ENCODE data around the gene CENPF.

CENPF gene

DNA sequence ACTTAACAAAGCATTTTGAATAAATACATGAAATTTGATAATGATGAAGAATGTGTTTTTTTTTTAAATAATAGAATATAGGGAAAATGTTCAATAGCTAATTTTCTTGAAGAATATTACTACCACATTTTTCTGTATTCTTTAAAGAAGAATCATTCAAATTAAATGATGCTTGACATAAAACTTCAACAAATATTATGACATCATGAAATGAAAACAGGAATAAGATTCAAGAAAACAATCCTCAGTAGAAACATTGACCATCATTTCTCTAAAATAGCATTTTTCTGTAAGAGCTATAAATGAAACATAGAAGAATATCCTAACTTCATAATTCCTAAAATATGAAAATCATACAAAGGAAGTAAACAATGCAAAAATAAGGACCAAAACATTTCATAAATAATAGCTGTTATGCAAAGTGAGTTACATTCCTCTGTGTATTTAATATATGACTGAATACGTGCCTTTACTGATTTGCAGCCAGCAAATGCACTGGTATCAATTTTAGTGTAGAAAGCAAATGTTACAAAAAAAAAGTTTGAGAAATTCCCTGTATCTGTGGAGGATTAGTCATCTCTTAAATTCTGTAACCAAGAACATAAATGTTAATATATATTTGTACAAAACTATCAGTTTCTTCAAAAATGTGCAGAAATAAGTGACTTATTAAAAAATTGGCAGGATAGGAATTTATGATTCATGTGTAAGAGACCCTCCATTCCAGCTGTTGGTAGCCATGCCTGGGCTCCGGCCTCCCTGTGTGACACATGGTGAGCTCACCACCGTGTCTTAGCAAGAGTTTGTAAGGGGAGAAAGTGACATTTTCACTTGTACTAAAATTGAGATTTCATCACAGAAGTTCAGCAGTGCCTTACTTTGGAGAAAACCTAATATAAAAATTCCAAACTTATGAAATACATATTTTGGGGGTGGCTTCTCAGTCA is 36.6 kb upstream of the CENPF start:
- no peaks in the 10 kb centered on the region for H3K9me3 Mint-ChIP-seq
- TF ChIP-seq, protein P1, sequence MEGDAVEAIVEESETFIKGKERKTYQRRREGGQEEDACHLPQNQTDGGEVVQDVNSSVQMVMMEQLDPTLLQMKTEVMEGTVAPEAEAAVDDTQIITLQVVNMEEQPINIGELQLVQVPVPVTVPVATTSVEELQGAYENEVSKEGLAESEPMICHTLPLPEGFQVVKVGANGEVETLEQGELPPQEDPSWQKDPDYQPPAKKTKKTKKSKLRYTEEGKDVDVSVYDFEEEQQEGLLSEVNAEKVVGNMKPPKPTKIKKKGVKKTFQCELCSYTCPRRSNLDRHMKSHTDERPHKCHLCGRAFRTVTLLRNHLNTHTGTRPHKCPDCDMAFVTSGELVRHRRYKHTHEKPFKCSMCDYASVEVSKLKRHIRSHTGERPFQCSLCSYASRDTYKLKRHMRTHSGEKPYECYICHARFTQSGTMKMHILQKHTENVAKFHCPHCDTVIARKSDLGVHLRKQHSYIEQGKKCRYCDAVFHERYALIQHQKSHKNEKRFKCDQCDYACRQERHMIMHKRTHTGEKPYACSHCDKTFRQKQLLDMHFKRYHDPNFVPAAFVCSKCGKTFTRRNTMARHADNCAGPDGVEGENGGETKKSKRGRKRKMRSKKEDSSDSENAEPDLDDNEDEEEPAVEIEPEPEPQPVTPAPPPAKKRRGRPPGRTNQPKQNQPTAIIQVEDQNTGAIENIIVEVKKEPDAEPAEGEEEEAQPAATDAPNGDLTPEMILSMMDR (IDR thresholded peaks at IDR 0.05; ENCODE audit: unreplicated experiment in 3 of 3), result no peak
- H3K27me3 Mint-ChIP-seq (ENCODE audit: low read depth), result peaks cover 3% of the 10 kb centered on the region
- H3K4me1 Mint-ChIP-seq, result no peaks in the 10 kb centered on the region
- no peaks in the 10 kb centered on the region for H3K36me3 Mint-ChIP-seq (ENCODE audit: low read depth)
- H3K27ac Mint-ChIP-seq, result peak overlapping the region in 1 of 3 experiments; percentile 38
- no peak overlapping the region for H3K4me3 Mint-ChIP-seq

DNA sequence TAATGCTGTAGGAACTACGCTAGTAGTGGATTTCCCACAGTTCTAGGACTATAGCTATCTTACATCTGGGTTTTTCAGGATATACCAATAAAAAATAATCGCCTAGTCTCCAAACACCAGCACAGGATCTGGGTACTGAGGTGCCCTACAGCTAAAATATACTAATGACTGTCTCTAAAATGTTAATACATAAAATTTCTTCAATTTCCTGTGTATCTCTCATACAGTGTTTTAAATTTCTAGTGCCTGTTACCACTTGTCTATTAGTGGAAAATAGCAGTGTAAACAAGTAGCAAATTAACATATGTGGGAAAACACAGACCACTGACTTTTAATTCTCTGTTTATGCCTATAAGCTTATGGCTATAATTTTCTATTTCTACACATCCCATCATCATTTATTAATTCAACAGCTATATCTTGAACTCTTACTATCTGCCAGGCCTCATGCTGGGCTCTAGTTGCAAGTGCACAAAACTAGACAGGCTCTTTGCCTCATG is 35.5 kb upstream of the CENPF start:
- no peaks in the 10 kb centered on the region for H3K36me3 Mint-ChIP-seq (ENCODE audit: low read depth)
- TF ChIP-seq, protein P1 (IDR thresholded peaks at IDR 0.05; ENCODE audit: unreplicated experiment in 3 of 3), result no peak
- peaks cover 3% of the 10 kb centered on the region for H3K27me3 Mint-ChIP-seq (ENCODE audit: low read depth)
- H3K9me3 Mint-ChIP-seq, result no peaks in the 10 kb centered on the region
- H3K4me1 Mint-ChIP-seq, result no peaks in the 10 kb centered on the region
- peak overlapping the region in 1 of 3 experiments; percentile 15 for H3K27ac Mint-ChIP-seq
- no peak overlapping the region for H3K4me3 Mint-ChIP-seq

DNA sequence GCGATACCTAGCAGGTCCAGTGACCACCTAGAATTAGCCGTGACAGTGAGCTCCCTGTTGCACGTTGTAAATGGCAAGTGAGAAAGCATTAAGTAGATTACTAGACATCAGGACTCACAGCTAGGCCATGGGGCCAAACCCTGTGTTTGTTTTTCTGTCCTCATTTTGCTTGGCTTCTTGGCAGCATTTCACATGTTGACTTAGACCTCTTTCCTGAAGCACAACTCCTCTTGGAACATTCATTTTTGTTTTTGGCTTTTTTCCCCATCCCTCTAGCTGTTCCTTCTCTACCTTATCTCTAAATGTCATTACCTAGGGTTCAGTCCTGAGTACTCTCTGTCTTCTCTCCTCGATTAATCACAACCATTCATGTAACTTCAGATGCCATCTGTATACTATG is 34.7 kb upstream of the CENPF start:
- Mint-ChIP-seq H3K27ac (no peak overlapping the region), H3K4me1 (peaks cover 2% of the 10 kb centered on the region), H3K27me3 (ENCODE audit: low read depth) (peaks cover 3% of the 10 kb centered on the region), H3K4me3 (no peak overlapping the region), H3K36me3 (ENCODE audit: low read depth) (no peaks in the 10 kb centered on the region), H3K9me3 (no peaks in the 10 kb centered on the region)
- TF ChIP-seq, protein P1 (IDR thresholded peaks at IDR 0.05; ENCODE audit: unreplicated experiment in 3 of 3), result no peak

DNA sequence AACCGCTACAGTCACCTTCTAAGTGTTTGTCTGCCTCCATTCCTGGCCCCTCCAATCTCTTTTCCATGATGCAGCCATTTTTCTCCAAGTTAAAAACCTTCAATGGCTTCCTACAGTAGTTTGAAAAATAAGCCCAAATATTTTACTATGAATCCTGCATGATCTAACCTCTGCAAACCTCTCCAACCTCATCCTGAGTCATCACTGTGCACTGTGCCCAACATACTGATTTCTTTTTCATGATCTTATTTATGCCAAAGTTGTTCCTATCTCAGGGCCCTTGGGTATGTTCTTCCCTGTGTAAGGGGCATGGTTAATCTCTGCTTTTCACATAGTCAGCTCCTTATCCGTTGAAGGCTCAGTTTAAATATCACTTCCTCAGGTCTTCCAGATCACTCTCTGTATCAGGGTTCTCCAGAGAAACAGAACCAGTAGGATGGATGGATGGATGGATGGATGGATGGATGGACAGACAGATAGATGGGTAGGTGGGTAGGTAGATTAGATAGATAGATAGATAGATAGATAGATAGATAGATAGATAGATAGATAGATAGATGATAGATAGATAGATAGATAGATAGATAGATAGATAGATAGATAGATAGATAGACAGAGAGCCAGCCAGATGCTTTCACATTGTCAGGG is 33.5 kb upstream of the CENPF start:
- Mint-ChIP-seq H3K36me3 (ENCODE audit: low read depth) (no peaks in the 10 kb centered on the region), H3K4me3 (no peak overlapping the region), H3K27ac (no peak overlapping the region), H3K4me1 (peaks cover 4% of the 10 kb centered on the region), H3K27me3 (ENCODE audit: low read depth) (peaks cover 3% of the 10 kb centered on the region), H3K9me3 (peaks cover 2% of the 10 kb centered on the region)
- TF ChIP-seq, protein P1 (IDR thresholded peaks at IDR 0.05; ENCODE audit: unreplicated experiment in 3 of 3), result no peak

DNA sequence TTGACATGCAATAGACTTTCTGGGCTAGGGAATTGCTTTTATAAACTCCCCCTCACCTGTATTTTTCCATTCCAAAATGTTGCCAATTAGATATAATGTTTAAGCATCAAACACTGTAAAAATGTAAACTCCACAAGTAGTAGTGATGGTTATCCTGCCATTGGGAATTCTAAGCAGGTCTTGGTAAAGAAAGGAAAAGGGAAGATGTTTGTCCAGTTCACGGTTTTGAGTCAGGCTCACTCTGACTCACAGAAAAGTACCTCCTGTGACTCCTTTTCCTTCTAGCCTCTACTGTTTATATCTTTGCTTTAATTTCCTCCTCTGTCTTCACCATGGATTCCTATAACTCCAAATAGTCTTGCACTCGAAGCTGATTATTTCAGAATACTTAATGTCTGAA is 32.6 kb upstream of the CENPF start:
- Mint-ChIP-seq H3K36me3 (ENCODE audit: low read depth) (no peaks in the 10 kb centered on the region), H3K27ac (no peak overlapping the region), H3K4me1 (peaks cover 4% of the 10 kb centered on the region), H3K9me3 (peaks cover 3% of the 10 kb centered on the region), H3K4me3 (no peak overlapping the region), H3K27me3 (ENCODE audit: low read depth) (peaks cover 3% of the 10 kb centered on the region)
- TF ChIP-seq, protein P1 (IDR thresholded peaks at IDR 0.05; ENCODE audit: unreplicated experiment in 3 of 3), result no peak

Data from nephron (organoid).